Epithelial cell of proximal tubule (primary cell): ENCODE results near the gene TARDBP. TPM values are rescaled to one million over a fixed set of nuclear protein-coding genes. Genes with fewer than 3 reads are reported as not detected.
"Not testable (repeated sequence)": the region's sequence is repeated elsewhere in the genome, so short reads cannot be mapped to it uniquely, and the experiment has no call there.

ENCODE experiments used
- DNase-seq: peaks from one replicate; pipeline ENCODE4 v3.0.0-alpha.2; 2011; ENCODE audit warnings: low read depth
- H3K4me3 ChIP-seq: 2 replicates; pipeline ENCODE4 v1.5.1; 2011; ENCODE audit warnings: low read depth, mild to moderate bottlenecking, low read length
- CTCF ChIP-seq: conservative IDR thresholded peaks from 2 replicates; pipeline ENCODE4 v1.5.1; 2012; ENCODE audit warnings: low read depth, mild to moderate bottlenecking, low read length
- total RNA-seq: library from RNA; depleted of rRNA; stranded (reverse); fragments of >200 nt; gene quantifications from 2 replicates; pipeline ENCODE4 v1.2.3, GENCODE V29; 2015

The TARDBP gene
- total RNA-seq, 1 donor from 2014 or later, result 109 TPM

GRCh38 chr1:10980841-10981727, 31.4 kb upstream of the TARDBP start:
- H3K4me3 ChIP-seq, result no peak overlapping the region
- DNase-seq, result no peak
- no peak for TF ChIP-seq CTCF

GRCh38 chr1:10986525-10986890, 25.9 kb upstream of the TARDBP start:
- no peak overlapping the region for H3K4me3 ChIP-seq
- DNase-seq, result no peak
- no peak for TF ChIP-seq CTCF

GRCh38 chr1:10987840-10988417, 24.5 kb upstream of the TARDBP start:
- no peak for DNase-seq
- no peak overlapping the region for H3K4me3 ChIP-seq
- TF ChIP-seq CTCF, result no peak

- H3K4me3 ChIP-seq, result no peak overlapping the region
- DNase-seq, result no peak
- no peak for TF ChIP-seq CTCF
Observed at GRCh38 chr1:10989095-10989494, 23.4 kb upstream of the TARDBP start.

GRCh38 chr1:10989920-10990516, 22.4 kb upstream of the TARDBP start:
- not testable (repeated sequence) for H3K4me3 ChIP-seq

GRCh38 chr1:10990828-10991227, 21.6 kb upstream of the TARDBP start:
- DNase-seq, result no peak
- H3K4me3 ChIP-seq, result no peak overlapping the region
- no peak for TF ChIP-seq CTCF

More at GRCh38 chr1:10989920-10990516, 22.4 kb upstream of the TARDBP start:
- DNase-seq, result not testable (repeated sequence)

- not testable (repeated sequence) for H3K4me3 ChIP-seq, DNase-seq
Observed at GRCh38 chr1:10992004-10992403, 20.4 kb upstream of the TARDBP start.
